LNCaP clone FGC (cell line): ENCODE data around the gene PPP1R7.

ENCODE experiments used
- DNase-seq: peaks from one replicate; pipeline ENCODE4 v3.0.0-alpha.2; 2011; ENCODE audit warnings: low read depth
- H3K4me3 ChIP-seq: 2 replicates; pipeline ENCODE4 v1.5.1; 2011; ENCODE audit warnings: mild to moderate bottlenecking, low read depth, low read length, control low read depth
- CTCF ChIP-seq: IDR thresholded peaks from 2 replicates; pipeline ENCODE4 v1.5.1; 2012; ENCODE audit warnings: mild to moderate bottlenecking; ENCODE audit not compliant: control insufficient read depth, insufficient read depth; ENCODE audit errors: extremely low read depth

The PPP1R7 gene

GRCh38 chr2:241109210-241110088 is 40.8 kb upstream of the PPP1R7 start:
- no peak overlapping the region for H3K4me3 ChIP-seq
- DNase-seq = no peak

GRCh38 chr2:241110089-241110606 is 40.1 kb upstream of the PPP1R7 start:
- H3K4me3 ChIP-seq = no peak overlapping the region
- no peak for DNase-seq
- no peak for TF ChIP-seq CTCF

More at GRCh38 chr2:241109210-241110088, 40.8 kb upstream of the PPP1R7 start:
- TF ChIP-seq CTCF = no peak

- no peak for TF ChIP-seq CTCF
- H3K4me3 ChIP-seq = no peak overlapping the region
- DNase-seq = no peak
Measured at GRCh38 chr2:241110607-241111439, 39.4 kb upstream of the PPP1R7 start.

GRCh38 chr2:241111440-241111805 is 38.8 kb upstream of the PPP1R7 start:
- no peak for DNase-seq
- no peak for TF ChIP-seq CTCF
- no peak overlapping the region for H3K4me3 ChIP-seq

GRCh38 chr2:241112046-241112445 is 38.2 kb upstream of the PPP1R7 start:
- TF ChIP-seq CTCF = no peak
- DNase-seq = no peak
- no peak overlapping the region for H3K4me3 ChIP-seq

GRCh38 chr2:241112592-241112991 is 37.7 kb upstream of the PPP1R7 start:
- TF ChIP-seq CTCF = no peak
- H3K4me3 ChIP-seq = no peak overlapping the region
- DNase-seq = no peak
